GM18909 (cell line): ENCODE data around the gene NARF.

ENCODE experiments used
- ATAC-seq: cut with Tn5 transposase; IDR thresholded peaks from one replicate; pipeline ENCODE4 v1.9.1; 2021; ENCODE audit warnings: mild to moderate bottlenecking; ENCODE audit not compliant: unreplicated experiment, poor library complexity

The NARF gene

GRCh38 chr17:82433560-82434215 is 24.9 kb upstream of the NARF start:
- ATAC-seq: no peak

GRCh38 chr17:82434216-82434565 is 24.4 kb upstream of the NARF start:
- no peak for ATAC-seq

DNA sequence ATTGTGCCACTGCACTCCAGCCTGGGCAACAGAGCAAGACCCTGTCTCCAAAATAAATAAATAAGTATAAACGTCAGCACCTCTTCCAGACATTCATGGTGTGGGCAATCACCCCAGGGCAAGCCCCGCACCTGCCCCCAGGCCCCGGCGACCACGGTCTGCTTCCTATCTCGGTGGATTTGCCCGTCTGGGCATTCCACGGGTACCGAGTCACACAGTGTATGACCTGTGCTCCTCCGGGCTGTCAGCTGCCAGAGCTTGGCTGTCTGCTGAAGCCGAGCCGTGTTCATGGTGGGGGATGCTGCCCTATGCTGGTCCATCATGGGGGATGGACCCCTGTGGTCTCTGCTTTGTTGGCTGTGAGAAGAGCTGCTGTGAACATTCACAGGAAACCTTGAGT is 23.4 kb upstream of the NARF start:
- ATAC-seq: no peak

- ATAC-seq: no peak
Measured at GRCh38 chr17:82435601-82436583, 22.6 kb upstream of the NARF start.

- no peak for ATAC-seq
Measured at GRCh38 chr17:82436601-82437324, 21.8 kb upstream of the NARF start.

DNA sequence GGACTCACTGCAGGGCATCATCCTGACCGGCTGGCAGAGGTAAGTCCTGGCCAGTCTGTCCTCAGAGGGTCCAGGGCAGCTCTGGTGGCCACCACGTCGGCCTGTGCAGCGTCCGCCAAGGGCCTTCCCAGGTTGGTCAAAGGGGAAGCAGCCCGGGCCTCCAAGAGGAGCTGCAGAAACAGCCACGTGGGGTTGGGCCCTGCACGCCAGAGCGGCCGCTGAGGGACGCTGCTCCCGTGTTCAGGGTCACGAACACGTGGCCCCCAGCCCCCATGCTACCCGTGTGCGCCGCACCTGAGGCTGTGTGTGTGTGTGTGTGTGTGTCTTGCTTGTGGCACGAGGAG is 21.2 kb upstream of the NARF start:
- ATAC-seq: no peak

- ATAC-seq: no peak
Measured at GRCh38 chr17:82438401-82439193, 19.9 kb upstream of the NARF start.

DNA sequence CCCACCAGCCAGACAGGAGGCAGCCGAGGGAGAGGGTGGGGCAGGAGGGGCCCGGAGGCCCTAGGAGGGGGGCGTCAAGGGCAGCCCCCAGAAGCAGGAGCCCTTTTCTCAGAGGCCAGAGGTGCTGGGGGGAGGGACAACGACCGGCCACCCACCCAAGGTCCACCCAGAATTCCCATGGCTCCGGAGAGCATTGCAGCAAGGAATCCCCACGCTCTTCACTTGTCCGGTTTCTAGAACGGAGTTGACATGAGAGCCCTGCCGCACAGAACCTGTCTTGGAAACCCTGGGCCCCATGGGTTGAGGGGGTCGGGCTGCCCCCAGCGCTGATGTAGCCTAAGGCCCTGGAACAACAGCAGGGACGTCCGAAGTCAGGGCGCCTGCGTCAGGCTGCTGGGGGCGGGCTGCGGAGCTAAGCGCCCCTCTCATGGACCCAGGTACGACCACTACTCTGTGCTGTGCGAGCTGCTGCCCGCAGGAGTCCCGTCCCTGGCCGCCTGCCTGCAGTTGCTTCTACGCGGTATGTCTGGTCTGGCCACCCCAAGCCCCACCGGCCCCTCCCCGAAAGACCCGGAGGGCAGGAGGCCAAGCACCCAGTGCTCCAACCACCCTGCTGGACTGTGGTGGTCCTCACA is 19.2 kb upstream of the NARF start:
- ATAC-seq: no peak

- ATAC-seq: no peak
Measured at GRCh38 chr17:82439829-82440365, 18.6 kb upstream of the NARF start.

DNA sequence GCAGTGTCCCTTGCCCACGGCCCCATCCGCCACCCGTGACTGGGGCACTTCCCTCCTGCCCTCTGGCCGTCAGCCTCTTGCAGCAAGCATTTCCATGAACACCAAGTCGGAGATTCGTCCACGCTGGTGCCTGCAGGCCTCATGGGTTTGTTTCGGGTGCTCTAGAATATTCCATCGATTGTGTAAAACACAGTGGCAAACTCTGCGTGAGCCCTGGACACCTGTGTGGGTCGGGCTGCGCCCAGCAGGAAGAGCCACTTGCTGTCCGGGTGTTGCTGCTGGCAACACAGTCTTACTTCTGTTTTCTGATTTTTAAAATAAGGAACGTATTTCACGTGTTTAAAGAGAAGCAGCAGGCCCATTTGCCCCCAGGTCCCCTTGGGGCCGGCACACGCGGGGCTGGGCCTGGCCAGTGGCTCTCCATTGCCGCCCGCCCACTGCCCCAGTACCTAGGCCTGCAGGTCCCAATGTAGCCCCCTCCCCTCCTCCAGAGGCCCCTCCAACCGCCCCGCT is 18.0 kb upstream of the NARF start:
- no peak for ATAC-seq

GRCh38 chr17:82440991-82441627 is 17.4 kb upstream of the NARF start:
- no peak for ATAC-seq

GRCh38 chr17:82441691-82442487 is 16.7 kb upstream of the NARF start:
- ATAC-seq: no peak

- no peak for ATAC-seq
Measured at GRCh38 chr17:82442643-82443464, 15.7 kb upstream of the NARF start.

DNA sequence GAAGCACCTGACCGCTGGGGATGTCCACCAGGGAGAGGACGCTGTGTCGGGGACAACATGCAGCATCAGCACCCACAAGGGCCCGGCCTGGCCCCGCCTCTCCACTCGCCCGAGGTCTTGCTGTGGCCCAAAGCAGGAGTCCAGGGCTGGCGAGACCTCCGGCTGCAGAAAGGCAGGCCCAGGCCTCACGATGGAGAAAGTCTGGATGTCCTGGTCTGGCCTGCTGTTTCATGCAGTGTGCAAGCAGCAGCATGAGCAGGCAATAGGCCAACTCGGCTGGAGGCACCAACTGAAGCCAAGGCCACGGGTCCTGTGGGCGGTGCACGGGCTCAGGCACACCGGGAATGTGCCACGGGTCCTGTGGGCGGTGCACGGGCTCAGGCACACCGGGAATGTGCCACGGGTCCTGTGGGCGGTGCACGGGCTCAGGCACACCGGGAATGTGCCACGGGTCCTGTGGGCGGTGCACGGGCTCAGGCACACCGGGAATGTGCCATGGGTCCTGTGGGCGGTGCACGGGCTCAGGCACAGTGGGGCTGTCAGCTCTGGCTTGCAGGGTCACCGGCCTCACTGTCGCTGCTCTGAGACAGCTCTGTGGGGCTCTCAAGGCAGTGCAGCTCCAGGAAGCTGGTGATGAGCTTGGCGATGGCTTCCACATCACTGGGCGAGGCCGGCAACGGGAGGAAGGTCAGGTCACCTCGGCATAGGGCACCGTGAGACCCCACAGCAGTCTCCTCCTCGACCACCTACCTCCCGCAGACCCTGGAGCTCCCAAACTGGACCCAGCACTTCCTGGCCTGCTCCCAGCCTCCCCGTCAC is 14.9 kb upstream of the NARF start:
- no peak for ATAC-seq

DNA sequence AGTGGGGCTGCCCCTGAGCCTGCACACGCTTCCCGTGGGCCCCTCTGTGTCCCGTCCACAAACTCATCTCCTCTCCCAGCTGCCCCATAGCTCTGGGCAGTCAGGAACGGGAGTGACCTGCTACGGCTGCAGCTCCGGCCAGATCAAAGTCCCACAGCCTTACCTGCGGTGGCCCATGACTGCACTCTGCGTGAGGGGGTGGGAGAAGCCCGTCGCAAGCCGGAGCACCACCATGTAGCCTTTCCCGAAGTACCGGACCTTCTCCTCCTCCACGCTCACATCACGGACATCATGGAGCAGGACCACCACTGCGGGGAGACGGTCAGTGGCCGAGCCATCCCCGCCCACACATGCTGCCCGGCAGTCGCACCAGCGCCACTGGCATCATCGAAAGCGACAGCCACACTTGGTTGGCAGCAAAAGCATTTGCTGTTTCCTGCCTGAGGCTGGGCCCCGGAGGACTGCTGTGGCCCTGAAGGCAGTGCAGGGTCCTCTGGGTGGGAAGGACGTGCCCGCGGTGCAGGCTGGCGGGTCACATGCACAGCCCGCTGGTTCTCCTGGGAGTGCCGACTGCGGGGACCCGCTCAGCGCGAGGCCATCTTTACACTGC is 14.2 kb upstream of the NARF start:
- no peak for ATAC-seq

GRCh38 chr17:82444941-82445521 is 13.5 kb upstream of the NARF start:
- no peak for ATAC-seq
